ENCODE data around the gene EXOSC9. TPM values are rescaled to one million over a fixed set of nuclear protein-coding genes. Genes with fewer than 3 reads are reported as not detected.

Gene EXOSC9
- total RNA-seq, 1 experiment from 2014 or later: 69.1 TPM

DNA sequence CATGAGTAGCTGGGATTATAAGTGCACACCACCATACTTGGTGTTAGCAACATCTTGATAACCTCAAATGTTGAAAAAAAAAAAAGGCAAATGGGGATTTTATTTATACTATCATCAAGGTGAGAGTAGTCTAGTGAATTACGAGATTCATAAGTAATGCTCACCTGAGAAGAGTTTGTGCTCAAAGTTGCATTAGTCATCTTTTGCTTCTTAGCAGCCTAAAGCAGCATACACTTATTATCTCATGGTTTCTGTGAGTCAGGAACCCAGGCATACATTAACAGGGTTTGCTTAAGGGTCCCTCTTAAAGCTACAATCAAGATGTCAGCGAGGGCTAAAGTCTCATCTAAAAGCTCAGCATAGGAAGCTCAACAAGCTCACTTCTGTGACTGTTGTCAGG is 8.2 kb upstream of the EXOSC9 start:
- no peak overlapping the region for H2BK15ac ChIP-seq (ENCODE audit: low read depth, low read length)
- H3K18ac ChIP-seq (ENCODE audit: insufficient read length, low read depth, low read length): no peak overlapping the region
- Mint-ChIP-seq H3K4me3 (no peak overlapping the region), H3K9me3 (no peaks in the 10 kb centered on the region), H3K27me3 (ENCODE audit: low read depth) (no peaks in the 10 kb centered on the region), H3K4me1 (peaks cover 36 to 41% of the 10 kb centered on the region in 2 experiments), H3K27ac (no peak overlapping the region), H3K36me3 (ENCODE audit: insufficient read depth in 1 of 3, low read depth in 3 of 3) (no peaks in the 10 kb centered on the region)
- H3K79me2 ChIP-seq (ENCODE audit: insufficient read depth, low read length): no peaks in the 10 kb centered on the region
- no peak overlapping the region for H3K14ac ChIP-seq (ENCODE audit: insufficient read depth, low read length)
- no peak overlapping the region for H3K4me2 ChIP-seq (ENCODE audit: insufficient read depth, insufficient read length, low read length)
- no peak overlapping the region for H3K27ac ChIP-seq (ENCODE audit: insufficient read length, low read depth, low read length)
- H3K23ac ChIP-seq (ENCODE audit: insufficient read length, low read depth, low read length): no peak overlapping the region
- H3T11ph ChIP-seq (ENCODE audit: low read length): no peak overlapping the region
- no peaks in the 10 kb centered on the region for H3K23me2 ChIP-seq (ENCODE audit: insufficient read length, low read depth, low read length, poor library complexity, severe bottlenecking)
- no peak overlapping the region for H2BK20ac ChIP-seq (ENCODE audit: low read depth, low read length, poor library complexity, severe bottlenecking)
- H2AFZ ChIP-seq (ENCODE audit: low read length): no peak overlapping the region
- no peaks in the 10 kb centered on the region for H4K20me1 ChIP-seq (ENCODE audit: control insufficient read depth, insufficient read depth, insufficient read length)
- DNase-seq: no peak
- H2AK5ac ChIP-seq (ENCODE audit: insufficient read length, low read length): no peak overlapping the region
- H3K56ac ChIP-seq (ENCODE audit: insufficient read length, low read depth, low read length): no peak overlapping the region
- H4K91ac ChIP-seq (ENCODE audit: insufficient read length, low read depth, low read length): no peak overlapping the region
- WGBS (ENCODE audit: extremely low coverage, insufficient read length, low lambda C conversion rate): no CpG with 5 or more reads among the region's 2 CpGs
- H4K8ac ChIP-seq (replicated peaks; ENCODE audit: insufficient read length, low read depth, low read length): no peak overlapping the region
- no peaks in the 10 kb centered on the region for H3K9me3 ChIP-seq (ENCODE audit: control insufficient read depth, low read depth, low read length)
- no peak overlapping the region for H2BK120ac ChIP-seq (ENCODE audit: low read depth, low read length, poor library complexity, severe bottlenecking)
- no peak overlapping the region for H4K5ac ChIP-seq (ENCODE audit: insufficient read length, low read depth, low read length)
- H3K79me1 ChIP-seq (ENCODE audit: insufficient read depth, low read depth, low read length, poor library complexity, severe bottlenecking): no peaks in the 10 kb centered on the region
- no peak overlapping the region for H3K9ac ChIP-seq (ENCODE audit: extremely low read depth, insufficient read length, low read length)
- H3K4me1 ChIP-seq (ENCODE audit: insufficient read depth, low read length): peaks cover 5% of the 10 kb centered on the region
- H3K27me3 ChIP-seq (ENCODE audit: insufficient read depth, low read length): no peaks in the 10 kb centered on the region
- no peak overlapping the region for H2BK12ac ChIP-seq (ENCODE audit: insufficient read length, low read depth, low read length)
- no peak overlapping the region for H2BK5ac ChIP-seq (ENCODE audit: insufficient read length, low read length)
- no peak overlapping the region for H3K4ac ChIP-seq (ENCODE audit: low read depth, low read length)
- TF ChIP-seq, protein P1, sequence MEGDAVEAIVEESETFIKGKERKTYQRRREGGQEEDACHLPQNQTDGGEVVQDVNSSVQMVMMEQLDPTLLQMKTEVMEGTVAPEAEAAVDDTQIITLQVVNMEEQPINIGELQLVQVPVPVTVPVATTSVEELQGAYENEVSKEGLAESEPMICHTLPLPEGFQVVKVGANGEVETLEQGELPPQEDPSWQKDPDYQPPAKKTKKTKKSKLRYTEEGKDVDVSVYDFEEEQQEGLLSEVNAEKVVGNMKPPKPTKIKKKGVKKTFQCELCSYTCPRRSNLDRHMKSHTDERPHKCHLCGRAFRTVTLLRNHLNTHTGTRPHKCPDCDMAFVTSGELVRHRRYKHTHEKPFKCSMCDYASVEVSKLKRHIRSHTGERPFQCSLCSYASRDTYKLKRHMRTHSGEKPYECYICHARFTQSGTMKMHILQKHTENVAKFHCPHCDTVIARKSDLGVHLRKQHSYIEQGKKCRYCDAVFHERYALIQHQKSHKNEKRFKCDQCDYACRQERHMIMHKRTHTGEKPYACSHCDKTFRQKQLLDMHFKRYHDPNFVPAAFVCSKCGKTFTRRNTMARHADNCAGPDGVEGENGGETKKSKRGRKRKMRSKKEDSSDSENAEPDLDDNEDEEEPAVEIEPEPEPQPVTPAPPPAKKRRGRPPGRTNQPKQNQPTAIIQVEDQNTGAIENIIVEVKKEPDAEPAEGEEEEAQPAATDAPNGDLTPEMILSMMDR (conservative IDR thresholded peaks at IDR 0.05): no peak

Data from H9 (cell line).